Measurements from ENCODE around the gene NDUFAF3.

Gene NDUFAF3

DNA sequence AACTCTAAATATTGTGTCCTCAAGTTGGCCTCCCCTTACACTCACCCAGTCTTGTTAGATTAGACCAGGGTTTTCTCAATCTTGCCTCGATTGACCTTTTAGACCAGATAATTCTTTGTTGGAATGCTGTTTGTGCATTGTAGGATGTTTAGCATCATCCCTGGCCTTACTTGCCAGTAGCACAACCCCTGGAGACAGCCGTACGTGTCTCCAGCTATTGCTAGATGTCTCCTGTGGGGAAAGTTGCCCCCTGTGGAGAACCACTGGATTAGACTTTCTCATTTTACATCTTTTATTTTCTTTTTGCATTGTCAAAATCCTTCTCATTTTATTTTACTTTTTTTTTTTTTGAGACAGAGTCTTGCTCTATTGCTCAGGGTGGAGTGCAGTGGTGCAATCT lies 12.5 kb upstream of the NDUFAF3 start:
- Histone ChIP-seq H3K9ac (ENCODE audit: low read depth in 1 of 2, low read length in 2 of 2) (no peak overlapping the region), H3K9me3 (ENCODE audit: control insufficient read depth in 1 of 2, low read length in 2 of 2) (no peaks in the 10 kb centered on the region), H3K36me3 (ENCODE audit: control insufficient read depth in 1 of 2, insufficient read depth in 2 of 2, low read length in 2 of 2) (peaks cover 6 to 33% of the 10 kb centered on the region in 2 donors), H3K4me3 (ENCODE audit: low read depth in 1 of 2, low read length in 2 of 2) (no peak overlapping the region), H3K27me3 (ENCODE audit: control insufficient read depth in 1 of 2, insufficient read depth in 2 of 2, low read length in 2 of 2) (no peaks in the 10 kb centered on the region), H3K4me1 (ENCODE audit: control insufficient read depth in 1 of 2, insufficient read depth in 2 of 2, low read length in 2 of 2) (peaks cover 15 to 19% of the 10 kb centered on the region in 2 donors), H3K27ac (ENCODE audit: low read depth, low read length) (no peak overlapping the region)

DNA sequence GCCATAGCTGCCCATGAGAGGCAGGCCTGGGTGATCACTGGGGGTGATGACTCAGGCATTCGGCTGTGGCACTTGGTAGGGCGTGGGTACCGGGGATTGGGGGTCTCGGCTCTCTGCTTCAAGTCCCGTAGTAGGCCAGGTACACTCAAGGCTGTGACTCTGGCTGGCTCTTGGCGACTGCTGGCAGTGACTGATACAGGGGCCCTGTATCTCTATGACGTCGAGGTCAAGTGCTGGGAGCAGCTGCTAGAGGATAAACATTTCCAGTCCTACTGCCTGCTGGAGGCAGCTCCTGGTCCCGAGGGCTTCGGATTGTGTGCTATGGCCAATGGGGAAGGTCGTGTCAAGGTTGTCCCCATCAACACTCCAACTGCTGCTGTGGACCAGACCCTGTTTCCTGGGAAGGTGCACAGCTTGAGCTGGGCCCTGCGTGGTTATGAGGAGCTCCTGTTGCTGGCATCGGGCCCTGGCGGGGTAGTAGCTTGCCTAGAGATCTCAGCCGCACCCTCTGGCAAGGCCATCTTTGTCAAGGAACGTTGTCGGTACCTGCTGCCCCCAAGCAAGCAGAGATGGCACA lies 9.4 kb upstream of the NDUFAF3 start:
- H3K27ac ChIP-seq (ENCODE audit: low read depth, low read length), result no peak overlapping the region
- H3K9ac ChIP-seq (ENCODE audit: low read depth in 1 of 2, low read length in 2 of 2), result no peak overlapping the region
- H3K9me3 ChIP-seq (ENCODE audit: control insufficient read depth in 1 of 2, low read length in 2 of 2), result no peaks in the 10 kb centered on the region
- peaks cover 20 to 58% of the 10 kb centered on the region in 2 donors for H3K36me3 ChIP-seq (ENCODE audit: control insufficient read depth in 1 of 2, insufficient read depth in 2 of 2, low read length in 2 of 2)
- H3K4me1 ChIP-seq (ENCODE audit: control insufficient read depth in 1 of 2, insufficient read depth in 2 of 2, low read length in 2 of 2), result peaks cover 13 to 16% of the 10 kb centered on the region in 2 donors
- H3K4me3 ChIP-seq (ENCODE audit: low read depth in 1 of 2, low read length in 2 of 2), result no peak overlapping the region
- no peaks in the 10 kb centered on the region for H3K27me3 ChIP-seq (ENCODE audit: control insufficient read depth in 1 of 2, insufficient read depth in 2 of 2, low read length in 2 of 2)

DNA sequence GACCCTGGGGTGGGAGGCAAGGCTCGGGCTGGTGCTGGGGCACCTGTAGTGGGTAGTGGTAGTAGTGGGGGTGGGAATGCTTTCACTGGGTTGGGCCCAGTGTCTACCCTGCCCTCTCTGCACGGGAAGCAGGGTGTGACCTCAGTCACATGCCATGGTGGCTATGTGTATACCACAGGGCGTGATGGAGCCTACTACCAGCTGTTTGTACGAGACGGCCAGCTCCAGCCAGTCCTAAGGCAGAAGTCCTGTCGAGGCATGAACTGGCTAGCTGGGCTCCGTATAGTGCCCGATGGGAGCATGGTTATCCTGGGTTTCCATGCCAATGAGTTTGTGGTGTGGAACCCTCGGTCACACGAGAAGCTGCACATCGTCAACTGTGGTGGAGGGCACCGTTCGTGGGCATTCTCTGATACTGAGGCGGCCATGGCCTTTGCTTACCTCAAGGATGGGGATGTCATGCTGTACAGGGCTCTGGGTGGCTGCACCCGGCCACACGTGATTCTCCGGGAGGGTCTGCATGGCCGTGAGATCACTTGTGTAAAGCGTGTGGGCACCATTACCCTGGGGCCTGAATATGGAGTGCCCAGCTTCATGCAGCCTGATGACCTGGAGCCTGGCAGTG lies 8.7 kb upstream of the NDUFAF3 start:
- H3K9me3 ChIP-seq (ENCODE audit: control insufficient read depth in 1 of 2, low read length in 2 of 2), result no peaks in the 10 kb centered on the region
- H3K36me3 ChIP-seq (ENCODE audit: control insufficient read depth in 1 of 2, insufficient read depth in 2 of 2, low read length in 2 of 2), result peaks cover 20 to 58% of the 10 kb centered on the region in 2 donors
- no peak overlapping the region for H3K27ac ChIP-seq (ENCODE audit: low read depth, low read length)
- H3K9ac ChIP-seq (ENCODE audit: low read depth in 1 of 2, low read length in 2 of 2), result no peak overlapping the region
- H3K4me3 ChIP-seq (ENCODE audit: low read depth in 1 of 2, low read length in 2 of 2), result no peak overlapping the region
- H3K27me3 ChIP-seq (ENCODE audit: control insufficient read depth in 1 of 2, insufficient read depth in 2 of 2, low read length in 2 of 2), result no peaks in the 10 kb centered on the region
- peaks cover 11 to 17% of the 10 kb centered on the region in 2 donors for H3K4me1 ChIP-seq (ENCODE audit: control insufficient read depth in 1 of 2, insufficient read depth in 2 of 2, low read length in 2 of 2)

DNA sequence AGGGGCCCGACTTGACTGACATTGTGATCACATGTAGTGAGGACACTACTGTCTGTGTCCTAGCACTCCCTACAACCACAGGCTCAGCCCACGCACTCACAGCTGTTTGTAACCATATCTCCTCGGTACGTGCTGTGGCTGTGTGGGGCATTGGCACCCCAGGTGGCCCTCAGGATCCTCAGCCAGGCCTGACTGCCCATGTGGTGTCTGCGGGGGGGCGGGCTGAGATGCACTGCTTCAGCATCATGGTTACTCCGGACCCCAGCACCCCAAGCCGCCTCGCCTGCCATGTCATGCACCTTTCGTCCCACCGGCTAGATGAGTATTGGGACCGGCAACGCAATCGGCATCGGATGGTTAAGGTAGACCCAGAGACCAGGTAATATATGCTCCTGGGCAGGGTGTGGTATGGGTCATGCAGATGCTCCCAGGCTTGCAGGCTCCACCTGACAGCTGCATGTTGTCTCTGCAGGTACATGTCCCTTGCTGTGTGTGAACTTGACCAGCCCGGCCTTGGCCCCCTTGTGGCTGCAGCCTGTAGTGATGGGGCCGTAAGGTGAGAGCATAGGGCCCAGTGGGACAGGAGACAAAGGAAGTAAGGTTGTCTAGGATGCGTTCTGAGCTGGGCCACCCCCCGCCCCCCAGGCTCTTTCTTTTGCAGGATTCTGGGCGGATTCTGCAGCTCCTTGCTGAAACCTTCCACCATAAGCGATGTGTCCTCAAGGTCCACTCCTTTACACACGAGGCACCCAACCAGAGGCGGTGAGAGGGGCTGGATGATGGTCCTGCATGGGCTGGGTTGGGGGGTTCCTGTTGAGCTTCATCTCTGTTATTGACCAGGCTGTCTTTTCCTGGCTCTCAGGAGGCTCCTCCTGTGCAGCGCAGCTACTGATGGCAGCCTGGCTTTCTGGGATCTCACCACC lies 7.9 kb upstream of the NDUFAF3 start:
- Histone ChIP-seq H3K36me3 (ENCODE audit: control insufficient read depth in 1 of 2, insufficient read depth in 2 of 2, low read length in 2 of 2) (peaks cover 20 to 58% of the 10 kb centered on the region in 2 donors), H3K27ac (ENCODE audit: low read depth, low read length) (no peak overlapping the region), H3K9ac (ENCODE audit: low read depth in 1 of 2, low read length in 2 of 2) (no peak overlapping the region), H3K27me3 (ENCODE audit: control insufficient read depth in 1 of 2, insufficient read depth in 2 of 2, low read length in 2 of 2) (no peaks in the 10 kb centered on the region), H3K4me3 (ENCODE audit: low read depth in 1 of 2, low read length in 2 of 2) (no peak overlapping the region), H3K4me1 (ENCODE audit: control insufficient read depth in 1 of 2, insufficient read depth in 2 of 2, low read length in 2 of 2) (peaks cover 6 to 17% of the 10 kb centered on the region in 2 donors), H3K9me3 (ENCODE audit: control insufficient read depth in 1 of 2, low read length in 2 of 2) (no peaks in the 10 kb centered on the region)

DNA sequence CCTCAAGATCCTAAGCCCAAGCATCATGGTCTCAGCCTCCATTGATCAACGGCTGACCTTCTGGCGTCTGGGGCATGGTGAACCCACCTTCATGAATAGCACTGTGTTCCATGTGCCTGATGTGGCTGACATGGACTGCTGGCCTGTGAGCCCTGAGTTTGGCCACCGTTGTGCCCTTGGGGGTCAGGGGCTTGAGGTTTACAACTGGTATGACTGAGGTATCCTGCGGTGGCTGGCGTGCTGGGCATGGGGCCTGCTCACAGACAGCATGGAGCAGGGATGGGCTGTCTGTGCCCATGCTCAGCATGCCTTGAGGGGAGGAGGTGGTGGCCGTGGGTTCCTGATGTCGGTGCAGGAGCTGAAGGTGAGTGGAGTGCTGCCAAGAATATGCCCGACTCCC lies 6.8 kb upstream of the NDUFAF3 start:
- Histone ChIP-seq H3K4me1 (ENCODE audit: control insufficient read depth in 1 of 2, insufficient read depth in 2 of 2, low read length in 2 of 2) (peaks cover 13 to 26% of the 10 kb centered on the region in 2 donors), H3K36me3 (ENCODE audit: control insufficient read depth in 1 of 2, insufficient read depth in 2 of 2, low read length in 2 of 2) (peaks cover 20 to 58% of the 10 kb centered on the region in 2 donors)

DNA sequence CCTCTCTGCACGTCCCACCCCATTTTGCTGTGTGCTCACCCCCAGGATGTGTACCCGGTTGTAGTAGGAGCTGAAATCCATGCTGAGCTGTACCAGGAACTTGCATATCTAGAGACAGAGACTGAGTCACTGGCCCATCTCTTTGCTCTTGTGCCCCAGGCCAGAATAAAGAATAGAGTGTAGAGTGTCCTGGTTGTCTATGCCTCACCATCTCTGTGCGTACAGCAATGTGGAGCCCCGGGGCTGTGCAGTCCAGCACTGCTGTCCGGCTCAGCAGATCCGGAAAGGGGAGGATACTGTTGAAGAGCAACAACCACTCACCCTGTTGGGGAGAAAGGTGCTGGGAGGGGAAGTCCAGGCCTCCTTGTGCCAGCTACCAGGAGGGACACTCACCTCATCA lies 6.2 kb upstream of the NDUFAF3 start:
- Histone ChIP-seq H3K27ac (ENCODE audit: low read depth, low read length) (no peak overlapping the region), H3K9ac (ENCODE audit: low read depth in 1 of 2, low read length in 2 of 2) (no peak overlapping the region), H3K4me3 (ENCODE audit: low read depth in 1 of 2, low read length in 2 of 2) (no peak overlapping the region), H3K27me3 (ENCODE audit: control insufficient read depth in 1 of 2, insufficient read depth in 2 of 2, low read length in 2 of 2) (no peaks in the 10 kb centered on the region), H3K36me3 (ENCODE audit: control insufficient read depth in 1 of 2, insufficient read depth in 2 of 2, low read length in 2 of 2) (peaks cover 20 to 58% of the 10 kb centered on the region in 2 donors), H3K4me1 (ENCODE audit: control insufficient read depth in 1 of 2, insufficient read depth in 2 of 2, low read length in 2 of 2) (peaks cover 17 to 32% of the 10 kb centered on the region in 2 donors), H3K9me3 (ENCODE audit: control insufficient read depth in 1 of 2, low read length in 2 of 2) (no peaks in the 10 kb centered on the region)

More for the DNA sequence above, 6.8 kb upstream of the NDUFAF3 start:
- Histone ChIP-seq H3K9ac (ENCODE audit: low read depth in 1 of 2, low read length in 2 of 2) (no peak overlapping the region), H3K4me3 (ENCODE audit: low read depth in 1 of 2, low read length in 2 of 2) (no peak overlapping the region), H3K27me3 (ENCODE audit: control insufficient read depth in 1 of 2, insufficient read depth in 2 of 2, low read length in 2 of 2) (no peaks in the 10 kb centered on the region), H3K27ac (ENCODE audit: low read depth, low read length) (no peak overlapping the region), H3K9me3 (ENCODE audit: control insufficient read depth in 1 of 2, low read length in 2 of 2) (no peaks in the 10 kb centered on the region)

DNA sequence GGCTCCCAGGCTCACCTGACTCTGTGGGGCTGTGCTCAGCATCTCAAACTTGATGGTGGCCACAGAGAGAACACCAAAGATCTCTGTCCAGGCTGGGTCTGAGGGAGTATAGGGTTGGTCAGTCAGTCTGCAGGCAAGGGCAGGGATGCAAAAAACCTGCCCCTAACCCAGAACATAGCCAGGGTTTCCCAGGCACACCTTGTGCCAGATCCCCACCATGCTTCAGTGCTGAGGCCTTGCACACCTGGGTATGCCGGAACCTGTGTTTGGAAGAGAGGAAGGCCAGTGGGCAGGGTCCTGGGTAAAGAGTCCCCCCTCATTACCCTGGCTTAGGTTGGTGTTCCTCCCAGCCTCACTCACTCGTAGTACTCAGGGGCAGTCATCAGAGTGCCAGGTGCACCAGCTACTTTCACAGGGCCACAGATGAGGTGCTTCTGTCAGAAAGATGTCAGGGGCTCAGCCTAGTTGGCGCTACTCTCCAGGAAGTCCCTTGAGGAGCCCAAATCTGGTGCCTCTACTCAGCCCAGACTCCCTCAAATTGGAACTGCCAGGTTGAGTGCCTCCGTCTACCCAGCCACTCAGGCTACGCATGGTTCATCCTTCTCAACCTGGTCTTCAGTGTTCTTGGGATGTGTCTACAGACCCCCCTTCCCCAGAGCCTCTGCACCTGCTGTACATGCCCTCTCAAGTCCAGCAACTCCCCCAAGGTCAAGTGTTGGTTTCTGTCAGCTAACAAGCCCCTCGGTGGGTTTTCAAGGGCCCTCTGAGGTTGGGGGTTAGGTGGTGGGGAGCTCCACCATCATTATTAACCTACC lies 5.3 kb upstream of the NDUFAF3 start:
- Histone ChIP-seq H3K36me3 (ENCODE audit: control insufficient read depth in 1 of 2, insufficient read depth in 2 of 2, low read length in 2 of 2) (peaks cover 20 to 53% of the 10 kb centered on the region in 2 donors), H3K9ac (ENCODE audit: low read depth in 1 of 2, low read length in 2 of 2) (no peak overlapping the region), H3K9me3 (ENCODE audit: control insufficient read depth in 1 of 2, low read length in 2 of 2) (no peaks in the 10 kb centered on the region), H3K4me1 (ENCODE audit: control insufficient read depth in 1 of 2, insufficient read depth in 2 of 2, low read length in 2 of 2) (peaks cover 17 to 32% of the 10 kb centered on the region in 2 donors), H3K27me3 (ENCODE audit: control insufficient read depth in 1 of 2, insufficient read depth in 2 of 2, low read length in 2 of 2) (no peaks in the 10 kb centered on the region), H3K27ac (ENCODE audit: low read depth, low read length) (no peak overlapping the region), H3K4me3 (ENCODE audit: low read depth in 1 of 2, low read length in 2 of 2) (no peak overlapping the region)

DNA sequence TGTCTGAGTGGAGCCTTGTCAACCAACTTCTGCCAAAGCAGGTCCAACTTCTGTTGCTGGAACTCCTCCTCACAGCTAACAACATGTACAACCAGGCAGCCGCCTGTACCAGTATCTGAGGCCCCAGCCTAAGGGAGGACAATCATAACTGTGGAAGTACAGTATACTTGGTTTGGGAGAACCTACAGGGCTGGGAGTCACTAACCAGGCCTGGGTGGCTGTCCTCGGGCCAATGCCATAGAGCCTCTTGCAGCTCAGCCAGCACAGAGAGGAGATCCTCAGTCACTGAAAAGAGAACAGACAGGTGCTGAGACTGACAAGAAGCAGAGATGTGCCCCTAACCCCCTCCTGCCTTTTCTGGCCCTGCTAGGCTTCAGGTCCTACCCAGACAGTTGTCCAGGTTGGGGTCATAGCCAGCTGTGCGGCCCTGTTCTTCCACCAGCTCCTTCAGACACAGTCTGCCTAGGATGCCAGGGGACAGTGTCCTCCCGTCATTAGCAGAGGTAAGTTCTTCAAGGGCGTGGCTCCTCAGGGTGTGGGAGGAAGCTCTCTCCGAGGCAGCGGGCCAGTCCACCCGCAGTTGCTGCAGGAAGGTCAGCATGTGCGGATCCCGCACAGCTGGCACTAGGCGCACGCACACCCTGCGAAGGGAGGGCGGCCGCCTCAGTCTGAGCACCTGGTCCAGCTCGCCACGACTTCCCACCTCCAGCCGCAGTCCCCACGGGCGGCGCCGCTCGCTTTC lies 4.5 kb upstream of the NDUFAF3 start:
- Histone ChIP-seq H3K9me3 (ENCODE audit: control insufficient read depth in 1 of 2, low read length in 2 of 2) (no peaks in the 10 kb centered on the region), H3K4me1 (ENCODE audit: control insufficient read depth in 1 of 2, insufficient read depth in 2 of 2, low read length in 2 of 2) (peaks cover 17 to 33% of the 10 kb centered on the region in 2 donors), H3K36me3 (ENCODE audit: control insufficient read depth in 1 of 2, insufficient read depth in 2 of 2, low read length in 2 of 2) (peaks cover 20 to 45% of the 10 kb centered on the region in 2 donors), H3K9ac (ENCODE audit: low read depth in 1 of 2, low read length in 2 of 2) (peak overlapping the region; percentile 58 to 70), H3K27me3 (ENCODE audit: control insufficient read depth in 1 of 2, insufficient read depth in 2 of 2, low read length in 2 of 2) (no peaks in the 10 kb centered on the region), H3K27ac (ENCODE audit: low read depth, low read length) (peak overlapping the region; percentile 42), H3K4me3 (ENCODE audit: low read depth in 1 of 2, low read length in 2 of 2) (peak overlapping the region; percentile 82 to 89)

DNA sequence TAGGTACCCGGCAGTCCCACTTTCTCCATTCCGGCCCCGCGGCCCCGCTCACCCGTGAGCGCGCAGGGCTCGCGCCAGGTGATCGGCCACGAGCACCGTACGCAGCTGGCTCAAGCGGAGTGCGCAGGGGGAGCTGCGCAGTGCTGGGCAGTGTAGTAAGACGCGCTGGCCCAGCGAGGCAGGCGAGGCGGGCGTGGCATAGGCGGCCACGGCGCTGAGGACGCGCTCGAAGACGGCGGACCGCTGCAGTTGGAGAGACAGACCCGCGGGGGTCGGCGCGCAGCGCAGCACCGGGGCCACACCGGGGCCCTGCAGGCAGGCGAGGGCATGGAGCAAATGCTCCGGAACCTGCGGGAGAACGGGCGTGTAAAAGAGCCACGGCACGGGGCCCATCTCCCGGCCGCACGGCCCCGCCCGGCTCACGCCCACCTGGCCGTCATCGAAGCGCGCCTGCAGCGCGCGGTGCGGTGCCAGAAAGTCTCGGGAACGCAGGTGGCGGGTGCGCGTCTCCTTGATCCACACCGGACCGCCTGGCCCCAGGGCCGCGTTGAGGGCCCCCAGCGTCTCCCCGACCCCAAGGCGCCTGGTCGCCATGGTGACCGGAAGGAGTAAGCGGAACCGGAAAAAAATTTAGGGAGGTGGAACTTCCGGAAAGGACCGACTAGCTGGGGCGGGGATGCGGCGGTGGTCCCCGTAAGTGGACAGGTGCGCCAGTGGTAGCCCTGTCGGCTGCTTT lies 3.8 kb upstream of the NDUFAF3 start, which contains the start of gene DALRD3:
TSS of gene DALRD3 (minus strand) at position 610 of the 736 bp plus-strand sequence. CDS start at position 594, 16 bp downstream.
- Histone ChIP-seq H3K4me3 (ENCODE audit: low read depth in 1 of 2, low read length in 2 of 2) (peak within 1 kb of the TSS; percentile 82 to 89), H3K4me1 (ENCODE audit: control insufficient read depth in 1 of 2, insufficient read depth in 2 of 2, low read length in 2 of 2) (peaks cover 24 to 40% of the 10 kb centered on the region in 2 donors), H3K27me3 (ENCODE audit: control insufficient read depth in 1 of 2, insufficient read depth in 2 of 2, low read length in 2 of 2) (no peaks in the 10 kb centered on the region), H3K9me3 (ENCODE audit: control insufficient read depth in 1 of 2, low read length in 2 of 2) (no peaks in the 10 kb centered on the region), H3K9ac (ENCODE audit: low read depth in 1 of 2, low read length in 2 of 2) (peak within 1 kb of the TSS; percentile 58 to 70), H3K27ac (ENCODE audit: low read depth, low read length) (peak within 1 kb of the TSS; percentile 61), H3K36me3 (ENCODE audit: control insufficient read depth in 1 of 2, insufficient read depth in 2 of 2, low read length in 2 of 2) (peaks cover 20 to 38% of the 10 kb centered on the region in 2 donors)
